H1 (cell line): Measurements from ENCODE around the gene DTX4. TPM values are rescaled to one million over a fixed set of nuclear protein-coding genes. Genes with fewer than 3 reads are reported as not detected.

Experiments used
- CTCF ChIA-PET: fragments of 300-600 bp; sonication (Branson Sonifier 250); formaldehyde crosslinking; loops from one replicate; lab custom pipeline; 2021; ENCODE audit not compliant: partially characterized antibody; lab: Charles Lee
- POLR2A ChIA-PET: fragments of 300-600 bp; sonication (Branson Sonifier 250); formaldehyde crosslinking; loops from one replicate; lab custom pipeline; 2021; ENCODE audit warnings: inconsistent platforms; ENCODE audit not compliant: partially characterized antibody; lab: Charles Lee
- DNase-seq, 2 experiments: peaks; one replicate each; pipeline versions ENCODE4 v3.0.0 to v3.0.0-alpha.2; 2010 to 2022; ENCODE audit warnings: low spot score in 2 of 2, low read depth in 1 of 2, mixed read lengths in 1 of 2
- FAIRE-seq: peaks from 2 replicates; lab custom pipeline; 2011; peaks lifted over from hg19 to GRCh38; lab: Jason Lieb, UNC
- H2AFZ ChIP-seq: 2 replicates; pipeline ENCODE4 v1.8.1; 2012; ENCODE audit warnings: low read length, inconsistent platforms
- H2AK5ac ChIP-seq: 2 replicates; pipeline ENCODE4 v1.6.1; 2013; ENCODE audit warnings: low read depth, low read length
- H2BK120ac ChIP-seq: replicated peaks from 2 replicates; pipeline ENCODE3; 2013; ENCODE audit warnings: low read depth, low read length, inconsistent platforms
- H2BK12ac ChIP-seq: 2 replicates; pipeline ENCODE4 v1.6.1; 2013; ENCODE audit warnings: low read depth, low read length
- H2BK15ac ChIP-seq: 2 replicates; pipeline ENCODE4 v1.6.1; 2013; ENCODE audit warnings: low read length
- H2BK20ac ChIP-seq: 2 replicates; pipeline ENCODE4 v1.6.1; 2013; ENCODE audit warnings: low read length
- H2BK5ac ChIP-seq: 2 replicates; pipeline ENCODE4 v1.6.1; 2013; ENCODE audit warnings: low read depth, low read length
- H3K14ac ChIP-seq: 2 replicates; pipeline ENCODE4 v1.6.1; 2013; ENCODE audit warnings: inconsistent platforms; ENCODE audit not compliant: insufficient read length
- H3K18ac ChIP-seq: 2 replicates; pipeline ENCODE4 v1.6.1; 2013; ENCODE audit warnings: low read length; ENCODE audit errors: extremely low read depth
- H3K23ac ChIP-seq: 2 replicates; pipeline ENCODE4 v1.6.1; 2013; ENCODE audit warnings: inconsistent platforms; ENCODE audit not compliant: insufficient read length
- H3K23me2 ChIP-seq: 2 replicates; pipeline ENCODE4 v1.6.1; 2013; ENCODE audit warnings: low read depth, low read length
- H3K27ac ChIP-seq: 2 replicates; pipeline ENCODE4 v1.6.1; 2011; ENCODE audit warnings: low read depth, low read length, inconsistent platforms
- H3K27me3 ChIP-seq, 4 experiments: replicated peaks in 1 of 4; 1 replicate in 1 of 4; 2 replicates in 3 of 4; pipeline versions ENCODE4 v1.6.1 to v1.8.1; 2011 to 2013; ENCODE audit warnings: low read length in 3 of 4, mild to moderate bottlenecking in 3 of 4, inconsistent platforms in 2 of 4, mixed read lengths in 2 of 4, moderate library complexity in 1 of 4; ENCODE audit not compliant: control insufficient read depth in 3 of 4, insufficient read depth in 3 of 4; ENCODE audit errors: extremely low read depth in 1 of 4
- H3K36me3 ChIP-seq, 4 experiments: 2 replicates each; pipeline versions ENCODE4 v1.6.1 to v1.8.1; 2011 to 2013; ENCODE audit warnings: mild to moderate bottlenecking in 4 of 4, low read length in 3 of 4, moderate library complexity in 2 of 4, control low read depth in 1 of 4, inconsistent platforms in 1 of 4; ENCODE audit not compliant: insufficient read depth in 4 of 4, control insufficient read depth in 2 of 4
- H3K4ac ChIP-seq: replicated peaks from 2 replicates; pipeline ENCODE3; 2013; ENCODE audit warnings: low read length, low read depth, mixed read lengths, inconsistent platforms; ENCODE audit not compliant: insufficient read length
- H3K4me1 ChIP-seq, 4 experiments: replicated peaks in 1 of 4; 1 replicate in 1 of 4; 2 replicates in 3 of 4; pipeline versions ENCODE4 v1.6.1 to v1.8.1; 2011 to 2013; ENCODE audit warnings: low read length in 3 of 4, inconsistent platforms in 2 of 4, mixed read lengths in 1 of 4; ENCODE audit not compliant: insufficient read depth in 4 of 4, control insufficient read depth in 3 of 4
- H3K4me2 ChIP-seq, 2 experiments: 2 replicates each; pipeline versions ENCODE4 v1.6.1 to v1.8.1; 2011 to 2013; ENCODE audit warnings: low read depth in 2 of 2, low read length in 2 of 2, control low read depth in 1 of 2, inconsistent platforms in 1 of 2, mild to moderate bottlenecking in 1 of 2; ENCODE audit not compliant: insufficient read depth in 1 of 2
- H3K4me3 ChIP-seq, 4 experiments: fragments of 200-600, 300-600 bp in 1 of 4; sonication (generic), shearing (Covaris generic), sonication (Bioruptor Twin) in 1 of 4; 2 replicates each; pipeline versions ENCODE4 v1.5.1 to v1.8.1; 2011 to 2016; ENCODE audit warnings: low read length in 4 of 4, low read depth in 3 of 4, control low read depth in 2 of 4, inconsistent platforms in 2 of 4, mild to moderate bottlenecking in 2 of 4, mixed read lengths in 1 of 4, moderate library complexity in 1 of 4; ENCODE audit not compliant: insufficient read depth in 2 of 4; ENCODE audit errors: extremely low read depth in 1 of 4
- H3K56ac ChIP-seq: replicated peaks from 2 replicates; pipeline ENCODE3; 2013; ENCODE audit warnings: low read depth, mild to moderate bottlenecking, mixed read lengths, low read length, inconsistent platforms; ENCODE audit not compliant: insufficient read length
- H3K79me1 ChIP-seq: 2 replicates; pipeline ENCODE4 v1.6.1; 2013; ENCODE audit warnings: low read depth, low read length, control low read depth
- H3K79me2 ChIP-seq, 2 experiments: 2 replicates each; pipeline versions ENCODE4 v1.6.1 to v1.8.1; 2012 to 2013; ENCODE audit warnings: low read length in 2 of 2, mild to moderate bottlenecking in 2 of 2, inconsistent platforms in 1 of 2; ENCODE audit not compliant: insufficient read depth in 2 of 2, control insufficient read depth in 1 of 2
- H3K9ac ChIP-seq, 4 experiments: replicated peaks in 1 of 4; 1 replicate in 1 of 4; 2 replicates in 3 of 4; pipeline versions ENCODE4 v1.6.1 to v1.8.1; 2011 to 2013; ENCODE audit warnings: low read depth in 3 of 4, low read length in 3 of 4, control low read depth in 2 of 4, mild to moderate bottlenecking in 2 of 4, moderate library complexity in 2 of 4, inconsistent platforms in 1 of 4; ENCODE audit errors: extremely low read depth in 1 of 4
- H3K9me3 ChIP-seq, 2 experiments: 2 replicates each; pipeline versions ENCODE4 v1.6.1 to v1.8.1; 2012 to 2013; ENCODE audit warnings: mild to moderate bottlenecking in 2 of 2, moderate library complexity in 2 of 2, control low read depth in 1 of 2, inconsistent platforms in 1 of 2, low read depth in 1 of 2, low read length in 1 of 2, mixed read lengths in 1 of 2; ENCODE audit not compliant: insufficient read depth in 2 of 2
- H4K20me1 ChIP-seq, 2 experiments: replicated peaks in 1 of 2; 2 replicates each; pipeline versions ENCODE3 to v1.8.1; 2011 to 2013; ENCODE audit warnings: inconsistent platforms in 2 of 2, low read length in 2 of 2, mild to moderate bottlenecking in 1 of 2; ENCODE audit not compliant: insufficient read depth in 2 of 2, control insufficient read depth in 1 of 2
- H4K5ac ChIP-seq: 2 replicates; pipeline ENCODE4 v1.6.1; 2013; ENCODE audit warnings: low read length, low read depth, mixed read lengths, inconsistent platforms; ENCODE audit not compliant: insufficient read length
- H4K8ac ChIP-seq: 2 replicates; pipeline ENCODE4 v1.8.0; 2013; ENCODE audit warnings: mild to moderate bottlenecking, moderate library complexity, low read length, inconsistent platforms; ENCODE audit not compliant: insufficient read depth; ENCODE audit errors: extremely low read depth
- H4K91ac ChIP-seq: replicated peaks from 2 replicates; pipeline ENCODE3; 2013; ENCODE audit warnings: low read length, mixed read lengths, inconsistent platforms; ENCODE audit not compliant: insufficient read length
- CEBPB ChIP-seq: IDR thresholded peaks from 2 replicates; pipeline ENCODE4 v1.6.1; 2012; ENCODE audit warnings: low read depth, low read length
- FOSL1 ChIP-seq: IDR thresholded peaks from 2 replicates; pipeline ENCODE4 v1.6.1; 2011; ENCODE audit warnings: mild to moderate bottlenecking, low read depth, low read length, moderate library complexity; ENCODE audit not compliant: insufficient read depth
- KDM4A ChIP-seq: IDR thresholded peaks from one replicate; pipeline ENCODE4 v1.7.1; 2012; ENCODE audit warnings: low read depth, mild to moderate bottlenecking, moderate library complexity, low read length, inconsistent platforms; ENCODE audit not compliant: severe bottlenecking
- POLR2AphosphoS5 ChIP-seq: IDR thresholded peaks from 2 replicates; pipeline ENCODE4 v1.6.1; 2011; ENCODE audit warnings: low read depth, low read length
- RNF2 ChIP-seq: fragments of 200-900, 300-1000 bp; sonication (generic); IDR thresholded peaks from 2 replicates; pipeline ENCODE4 v1.7.1; 2016; ENCODE audit warnings: borderline replicate concordance, low read depth, mild to moderate bottlenecking, antibody characterized with exemption, low read length; ENCODE audit not compliant: poor library complexity, severe bottlenecking; ENCODE audit errors: missing control alignments
- TAF1 ChIP-seq: IDR thresholded peaks from 2 replicates; pipeline ENCODE4 v1.6.1; 2011; ENCODE audit warnings: mild to moderate bottlenecking, low read depth, low read length
- TAF7 ChIP-seq: optimal IDR thresholded peaks from 2 replicates; pipeline ENCODE3; 2011; ENCODE audit warnings: low read depth, mild to moderate bottlenecking, inconsistent platforms, low read length, moderate library complexity, borderline replicate concordance
- TEAD4 ChIP-seq: IDR thresholded peaks from 2 replicates; pipeline ENCODE4 v1.6.1; 2012; ENCODE audit warnings: low read depth, low read length, inconsistent platforms, mixed read lengths
- WGBS, 2 experiments: shearing (Covaris generic) in 1 of 2; methylation state at CpG; one replicate each; pipeline versions ENCODE4 v1.1.6 to v1.1.7; 2013 to 2015; ENCODE audit warnings: low lambda C conversion rate in 2 of 2, mixed read lengths in 2 of 2, inconsistent platforms in 1 of 2, low coverage in 1 of 2, missing lambda C conversion rate in 1 of 2; ENCODE audit not compliant: insufficient replicate concordance in 2 of 2, insufficient coverage in 1 of 2, insufficient read length in 1 of 2; ENCODE audit errors: extremely low coverage in 1 of 2, missing lambda C conversion rate in 1 of 2; 5-methylcytosine and 5-hydroxymethylcytosine counted together
- polyA plus RNA-seq, 7 experiments: library from polyadenylated mRNA; depleted of rRNA in 3 of 7; stranded (reverse) in 5 of 7; unstranded in 2 of 7; fragments of >200 nt in 5 of 7; fragments of 200-250 nt in 2 of 7; gene quantifications; 1 replicate in 5 of 7; 2 replicates in 1 of 7; 4 replicates in 1 of 7; pipeline versions ENCODE4 v1.2.1 to v1.2.3, GENCODE V29; 2011 to 2013; ENCODE audit warnings: missing spikeins in 2 of 7, mixed read lengths in 2 of 7
- total RNA-seq: library from RNA; stranded (reverse); fragmentation: NEBNext Ultra II Directional; extraction: Animal tissue kit (Norgen Biotek cat#: 25700); gene quantifications from 2 replicates; pipeline ENCODE4 v1.2.1, GENCODE V29; 2021

Gene DTX4
- total and polyA plus RNA-seq, 2 of the 8 experiments (the other 6 are each of a cell fraction or from before 2014, with no cell fraction given), result 5.1 to 18.8 TPM

GRCh38 chr11:59221441-59221840 lies 49.5 kb downstream of the DTX4 start:
- POLR2A ChIA-PET, result no interaction called here
- TF ChIP-seq TEAD4, result no peak
- no peak for TF ChIP-seq POLR2AphosphoS5
- TF ChIP-seq FOSL1, result no peak
- no peak for TF ChIP-seq KDM4A
- TF ChIP-seq TAF7, result no peak
- TF ChIP-seq CEBPB, result no peak
- no peak for TF ChIP-seq TAF1
- no peak for TF ChIP-seq RNF2
- TF ChIP-seq, all 59 proteins: peak for 0
- FAIRE-seq (no peak), DNase-seq (no peak)
- Histone ChIP-seq H4K5ac (no peak overlapping the region), H3K18ac (no peak overlapping the region), H3K14ac (no peak overlapping the region), H4K8ac (no peak overlapping the region), H2AFZ (no peak overlapping the region), H3K79me1 (no peaks in the 10 kb centered on the region), H2BK20ac (no peak overlapping the region), H4K91ac (no peak overlapping the region), H2BK12ac (no peak overlapping the region), H2AK5ac (no peak overlapping the region), H3K9ac (no peak overlapping the region), H3K27ac (no peak overlapping the region), H2BK120ac (no peak overlapping the region), H3K9me3 (no peaks in the 10 kb centered on the region), H3K4me3 (no peak overlapping the region), H3K56ac (no peak overlapping the region), H3K79me2 (no peaks in the 10 kb centered on the region), H3K23ac (no peak overlapping the region), H4K20me1 (no peaks in the 10 kb centered on the region), H3K4me1 (no peaks in the 10 kb centered on the region), H3K27me3 (no peaks in the 10 kb centered on the region), H3K4ac (no peak overlapping the region), H2BK5ac (no peak overlapping the region), H3K4me2 (no peak overlapping the region), H3K23me2 (no peaks in the 10 kb centered on the region; the same call in 1 of the 2 replicates), H3K36me3 (no peaks in the 10 kb centered on the region), H2BK15ac (no peak overlapping the region)
- CTCF ChIA-PET, result interaction anchor here (0.8 to 5.1 kb wide), 6 partner anchors 15 to 217 kb away, joined by 3 to 25 read pairs (median 4); partner anchors contain the start of gene DTX4
- 76% methylated on average over 4 of the region's 4 CpGs; no CpG with 5 or more reads in 1 of the 2 experiments for WGBS, 2 experiments
